Neural progenitor cell (in vitro differentiated cells): ENCODE results near the gene TMEM52B. TPM values are rescaled to one million over a fixed set of nuclear protein-coding genes. Genes with fewer than 3 reads are reported as not detected.

Experiments
- DNase-seq: peaks from one replicate; pipeline ENCODE4 v3.0.0-alpha.2; 2016; ENCODE audit warnings: low spot score
- H2AFZ ChIP-seq: fragments of 200-600 bp; sonication (generic); replicated peaks from 2 replicates; pipeline ENCODE4 v1.6.1; 2016; ENCODE audit warnings: antibody characterized with exemption
- H3F3A ChIP-seq: fragments of 200-600 bp; sonication (generic); 2 replicates; pipeline ENCODE4 v1.6.1; 2016; ENCODE audit warnings: antibody characterized with exemption, low read depth
- H3K27ac ChIP-seq: fragments of 200-600 bp; sonication (generic); 2 replicates; pipeline ENCODE4 v1.5.1; 2016; ENCODE audit warnings: mild to moderate bottlenecking
- H3K27me3 ChIP-seq: fragments of 200-600 bp; sonication (generic); 2 replicates; pipeline ENCODE4 v1.6.1; 2016; ENCODE audit warnings: mild to moderate bottlenecking, moderate library complexity
- H3K36me3 ChIP-seq: fragments of 200-600 bp; sonication (generic); 2 replicates; pipeline ENCODE4 v1.5.1; 2016
- H3K4me1 ChIP-seq: fragments of 200-600 bp; sonication (generic); 2 replicates; pipeline ENCODE4 v1.6.1; 2016; ENCODE audit warnings: mixed run types
- H3K4me2 ChIP-seq: fragments of 200-600 bp; sonication (generic); 2 replicates; pipeline ENCODE4 v1.6.1; 2016
- H3K4me3 ChIP-seq: fragments of 200-600 bp; sonication (generic); 2 replicates; pipeline ENCODE4 v1.5.1; 2016
- H3K79me2 ChIP-seq: fragments of 200-600 bp; sonication (generic); 2 replicates; pipeline ENCODE4 v1.6.1; 2016; ENCODE audit warnings: low read depth
- H3K9ac ChIP-seq: fragments of 200-600 bp; sonication (generic); 2 replicates; pipeline ENCODE4 v1.6.1; 2016
- H3K9me3 ChIP-seq: fragments of 200-600 bp; sonication (generic); 2 replicates; pipeline ENCODE4 v1.5.1; 2016; ENCODE audit warnings: low read depth
- H4K20me1 ChIP-seq: fragments of 200-600 bp; sonication (generic); 2 replicates; pipeline ENCODE4 v1.6.1; 2016; ENCODE audit warnings: low read depth
- H3K27ac Mint-ChIP-seq: 3 replicates; pipeline ENCODE4 v1.8.0; 2021; ENCODE audit warnings: mixed read lengths
- H3K27me3 Mint-ChIP-seq: 2 replicates; pipeline ENCODE4 v1.8.0; 2022; ENCODE audit warnings: low read depth, mild to moderate bottlenecking, inconsistent platforms, moderate library complexity, mixed read lengths; ENCODE audit not compliant: insufficient read depth
- H3K36me3 Mint-ChIP-seq: 3 replicates; pipeline ENCODE4 v1.8.0; 2021; ENCODE audit warnings: mixed read lengths
- H3K4me1 Mint-ChIP-seq: 3 replicates; pipeline ENCODE4 v1.8.0; 2021; ENCODE audit warnings: mixed read lengths
- H3K4me3 Mint-ChIP-seq: 3 replicates; pipeline ENCODE4 v1.8.0; 2021; ENCODE audit warnings: mild to moderate bottlenecking, moderate library complexity, mixed read lengths
- H3K9me3 Mint-ChIP-seq: 3 replicates; pipeline ENCODE4 v1.8.0; 2020; ENCODE audit warnings: mixed read lengths
- EZH2 ChIP-seq: fragments of 200-600 bp; sonication (generic); IDR thresholded peaks from 2 replicates; pipeline ENCODE4 v1.6.1; 2017; ENCODE audit warnings: antibody characterized with exemption, mild to moderate bottlenecking, moderate library complexity
- EZH2phosphoT487 ChIP-seq: fragments of 200-600 bp; sonication (generic); IDR thresholded peaks from 2 replicates; pipeline ENCODE4 v1.6.1; 2017; ENCODE audit warnings: antibody characterized with exemption
- total RNA-seq: library from RNA; depleted of rRNA; stranded (reverse); fragments of >200 nt; gene quantifications from 2 replicates; pipeline ENCODE4 v1.2.3, GENCODE V29; 2015; ENCODE audit warnings: low replicate concordance
- TF ChIP-seq, protein P1 (sequence below): fragments of 200-600 bp; sonication (generic); IDR thresholded peaks from 2 replicates; pipeline ENCODE4 v1.5.1; 2017; ENCODE audit warnings: antibody characterized with exemption, mild to moderate bottlenecking

Gene TMEM52B
- total RNA-seq, 1 donor from 2014 or later = not detected

DNA sequence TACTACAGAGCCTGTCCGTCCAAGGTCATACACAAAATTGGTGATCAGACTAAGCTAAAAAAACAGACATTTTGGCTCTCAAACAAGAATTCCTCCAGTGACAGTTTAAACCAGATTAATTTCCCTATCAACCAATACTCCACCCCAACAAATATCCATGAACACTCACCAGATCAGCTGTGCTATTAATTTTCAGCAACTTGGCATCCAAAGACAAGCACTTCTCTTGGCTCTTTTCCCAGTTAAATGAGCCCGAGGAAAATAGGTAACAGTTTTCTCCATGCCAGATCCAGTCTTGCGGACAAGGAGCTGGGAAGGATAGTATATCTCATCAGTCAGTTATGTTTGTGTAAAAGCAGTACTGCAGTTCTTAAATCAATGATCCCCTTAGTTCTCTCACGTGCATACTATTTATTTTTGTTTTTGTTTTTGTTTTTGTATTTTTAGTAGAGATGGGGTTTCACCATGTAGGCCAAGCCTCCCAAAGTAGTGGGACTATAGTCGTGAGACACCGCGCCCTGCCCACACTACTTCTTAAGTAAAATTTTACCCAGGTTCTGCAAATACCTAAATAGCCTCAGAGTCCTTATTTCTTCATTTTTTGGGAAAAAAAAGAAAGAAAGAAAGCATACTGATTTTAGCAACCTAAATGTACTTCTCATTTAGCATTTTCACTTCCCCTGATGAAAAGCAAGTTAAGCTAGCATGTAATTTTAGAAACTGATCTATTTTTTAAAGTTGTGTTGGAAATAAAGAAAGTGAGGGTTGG, 18.0 kb upstream of the TMEM52B start:
- Histone ChIP-seq H3K27ac (no peak overlapping the region), H3K79me2 (no peaks in the 10 kb centered on the region), H3K9me3 (no peaks in the 10 kb centered on the region), H2AFZ (no peak overlapping the region), H3K27me3 (no peaks in the 10 kb centered on the region), H3K9ac (no peak overlapping the region), H3K4me3 (no peak overlapping the region), H3K4me2 (no peak overlapping the region), H3F3A (no peaks in the 10 kb centered on the region), H3K4me1 (no peaks in the 10 kb centered on the region), H4K20me1 (no peaks in the 10 kb centered on the region), H3K36me3 (no peaks in the 10 kb centered on the region)
- Mint-ChIP-seq H3K4me3 (no peak overlapping the region), H3K27ac (no peak overlapping the region), H3K4me1 (no peaks in the 10 kb centered on the region), H3K27me3 (no peaks in the 10 kb centered on the region), H3K36me3 (no peaks in the 10 kb centered on the region), H3K9me3 (no peaks in the 10 kb centered on the region)
- DNase-seq = no peak
- TF ChIP-seq EZH2phosphoT487 = no peak
- TF ChIP-seq, protein P1, sequence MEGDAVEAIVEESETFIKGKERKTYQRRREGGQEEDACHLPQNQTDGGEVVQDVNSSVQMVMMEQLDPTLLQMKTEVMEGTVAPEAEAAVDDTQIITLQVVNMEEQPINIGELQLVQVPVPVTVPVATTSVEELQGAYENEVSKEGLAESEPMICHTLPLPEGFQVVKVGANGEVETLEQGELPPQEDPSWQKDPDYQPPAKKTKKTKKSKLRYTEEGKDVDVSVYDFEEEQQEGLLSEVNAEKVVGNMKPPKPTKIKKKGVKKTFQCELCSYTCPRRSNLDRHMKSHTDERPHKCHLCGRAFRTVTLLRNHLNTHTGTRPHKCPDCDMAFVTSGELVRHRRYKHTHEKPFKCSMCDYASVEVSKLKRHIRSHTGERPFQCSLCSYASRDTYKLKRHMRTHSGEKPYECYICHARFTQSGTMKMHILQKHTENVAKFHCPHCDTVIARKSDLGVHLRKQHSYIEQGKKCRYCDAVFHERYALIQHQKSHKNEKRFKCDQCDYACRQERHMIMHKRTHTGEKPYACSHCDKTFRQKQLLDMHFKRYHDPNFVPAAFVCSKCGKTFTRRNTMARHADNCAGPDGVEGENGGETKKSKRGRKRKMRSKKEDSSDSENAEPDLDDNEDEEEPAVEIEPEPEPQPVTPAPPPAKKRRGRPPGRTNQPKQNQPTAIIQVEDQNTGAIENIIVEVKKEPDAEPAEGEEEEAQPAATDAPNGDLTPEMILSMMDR = no peak
- TF ChIP-seq EZH2 = no peak

DNA sequence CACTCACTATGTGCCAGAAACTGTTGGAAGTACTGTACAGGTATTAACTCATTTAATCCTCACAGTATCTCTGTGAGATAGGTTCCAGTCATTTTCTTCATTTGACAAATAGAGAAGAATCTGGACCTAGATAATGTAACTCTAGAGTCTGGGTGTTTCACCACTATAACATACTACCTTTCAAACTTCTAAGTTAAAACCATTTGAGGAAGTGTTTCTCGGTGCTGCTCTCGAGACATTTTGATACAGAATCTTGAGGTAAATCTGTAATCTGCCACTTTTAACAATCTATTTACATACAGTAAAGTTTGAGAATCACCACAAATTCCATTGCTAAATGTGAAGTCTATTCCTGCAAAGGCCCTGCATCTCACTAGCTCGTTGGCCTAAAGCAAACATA, 15.7 kb upstream of the TMEM52B start:
- no peaks in the 10 kb centered on the region for H3K36me3 Mint-ChIP-seq
- H3K9me3 Mint-ChIP-seq = no peaks in the 10 kb centered on the region

DNA sequence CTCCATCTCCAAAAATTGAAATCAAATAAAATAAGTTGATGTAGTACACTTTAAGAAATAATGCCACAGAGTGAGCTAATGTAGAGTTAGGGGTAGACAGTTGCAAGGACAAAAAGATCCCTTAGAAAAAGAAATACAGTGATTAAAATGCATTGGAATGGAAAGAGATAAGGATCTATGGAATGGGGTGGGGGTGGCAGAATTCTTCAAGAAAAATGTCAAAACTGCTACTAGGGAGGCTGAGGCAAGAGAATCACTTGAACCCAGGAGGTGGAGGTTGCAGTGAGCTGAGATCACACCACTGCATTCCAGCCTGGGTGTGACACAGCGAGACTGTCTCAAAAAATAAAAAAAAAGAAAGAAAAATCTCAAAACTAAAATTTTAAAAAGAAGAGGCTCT, 13.4 kb upstream of the TMEM52B start:
- no peak overlapping the region for H3K4me3 ChIP-seq
- no peak for TF ChIP-seq EZH2phosphoT487
- TF ChIP-seq EZH2 = no peak
- TF ChIP-seq, protein P1 = no peak
- no peak overlapping the region for H3K9ac ChIP-seq
- no peaks in the 10 kb centered on the region for H4K20me1 ChIP-seq
- Mint-ChIP-seq H3K4me3 (no peak overlapping the region), H3K36me3 (no peaks in the 10 kb centered on the region), H3K9me3 (no peaks in the 10 kb centered on the region), H3K4me1 (peaks cover 3% of the 10 kb centered on the region), H3K27ac (no peak overlapping the region), H3K27me3 (peaks cover 3% of the 10 kb centered on the region)
- no peaks in the 10 kb centered on the region for H3F3A ChIP-seq
- no peaks in the 10 kb centered on the region for H3K4me1 ChIP-seq
- H2AFZ ChIP-seq = no peak overlapping the region
- H3K79me2 ChIP-seq = no peaks in the 10 kb centered on the region
- H3K27me3 ChIP-seq = no peaks in the 10 kb centered on the region
- H3K9me3 ChIP-seq = no peaks in the 10 kb centered on the region
- no peak for DNase-seq
- no peak overlapping the region for H3K4me2 ChIP-seq
- H3K36me3 ChIP-seq = no peaks in the 10 kb centered on the region
- H3K27ac ChIP-seq = no peak overlapping the region

More for the DNA sequence above, 15.7 kb upstream of the TMEM52B start:
- Histone ChIP-seq H3K4me1 (no peaks in the 10 kb centered on the region), H3K9ac (no peak overlapping the region), H3K4me2 (no peak overlapping the region), H3K27ac (no peak overlapping the region), H3F3A (no peaks in the 10 kb centered on the region), H3K79me2 (no peaks in the 10 kb centered on the region), H2AFZ (no peak overlapping the region), H4K20me1 (no peaks in the 10 kb centered on the region), H3K36me3 (no peaks in the 10 kb centered on the region), H3K9me3 (no peaks in the 10 kb centered on the region), H3K27me3 (no peaks in the 10 kb centered on the region), H3K4me3 (no peak overlapping the region)
- no peak for DNase-seq
- H3K27ac Mint-ChIP-seq = no peak overlapping the region
- H3K4me3 Mint-ChIP-seq = no peak overlapping the region
- H3K4me1 Mint-ChIP-seq = peaks cover 3% of the 10 kb centered on the region
- H3K27me3 Mint-ChIP-seq = no peaks in the 10 kb centered on the region
- TF ChIP-seq EZH2 = no peak
- TF ChIP-seq EZH2phosphoT487 = no peak
- TF ChIP-seq, protein P1 = no peak
